Loucy (cell line): Measurements from ENCODE around the gene GTPBP8.

ENCODE experiments used
- H2AFZ ChIP-seq: fragments of 200-600 bp; sonication (generic); 2 replicates; pipeline ENCODE4 v1.6.0; 2016; ENCODE audit warnings: antibody characterized with exemption, mild to moderate bottlenecking, low read length, moderate library complexity
- H3F3A ChIP-seq: fragments of 200-600 bp; 2 replicates; pipeline ENCODE4 v1.6.0; 2016; ENCODE audit warnings: antibody characterized with exemption, low read depth, mild to moderate bottlenecking
- H3K27me3 ChIP-seq: fragments of 200-600 bp; sonication (generic); 2 replicates; pipeline ENCODE4 v1.6.1; 2014; ENCODE audit warnings: low read length, mild to moderate bottlenecking; ENCODE audit not compliant: insufficient read depth, poor library complexity, severe bottlenecking
- H3K36me3 ChIP-seq: fragments of 200-600 bp; sonication (generic); 2 replicates; pipeline ENCODE4 v1.6.1; 2016; ENCODE audit warnings: low read length; ENCODE audit not compliant: insufficient read depth
- H3K4me1 ChIP-seq: fragments of 200-600 bp; sonication (generic); 2 replicates; pipeline ENCODE4 v1.5.1; 2014; ENCODE audit warnings: low read length, mild to moderate bottlenecking; ENCODE audit not compliant: insufficient read depth, poor library complexity, severe bottlenecking
- H3K4me2 ChIP-seq: fragments of 200-600 bp; sonication (generic); 2 replicates; pipeline ENCODE4 v1.6.0; 2014; ENCODE audit warnings: antibody characterized with exemption, low read length, low read depth, mild to moderate bottlenecking; ENCODE audit not compliant: poor library complexity, severe bottlenecking
- H3K4me3 ChIP-seq: fragments of 200-600 bp; sonication (generic); 2 replicates; pipeline ENCODE4 v1.5.1; 2014; ENCODE audit warnings: low read length, mild to moderate bottlenecking, mixed read lengths; ENCODE audit not compliant: poor library complexity, severe bottlenecking
- H3K79me2 ChIP-seq: fragments of 200-600 bp; sonication (generic); 2 replicates; pipeline ENCODE4 v1.6.1; 2014; ENCODE audit warnings: low read length; ENCODE audit not compliant: insufficient read depth
- H3K9ac ChIP-seq: fragments of 200-600 bp; sonication (generic); 2 replicates; pipeline ENCODE4 v1.6.0; 2014; ENCODE audit warnings: mild to moderate bottlenecking, low read depth, low read length, moderate library complexity; ENCODE audit not compliant: poor library complexity, severe bottlenecking
- H3K9me2 ChIP-seq: fragments of 200-600 bp; sonication (generic); replicated peaks from 2 replicates; pipeline ENCODE4 v1.6.1; 2016; ENCODE audit warnings: low read depth, low read length, mixed read lengths
- H3K9me3 ChIP-seq: fragments of 200-600 bp; sonication (generic); 2 replicates; pipeline ENCODE4 v1.6.1; 2014; ENCODE audit warnings: mild to moderate bottlenecking, antibody characterized with exemption, low read length, low read depth; ENCODE audit not compliant: insufficient read depth
- H4K20me1 ChIP-seq: fragments of 200-600 bp; sonication (generic); 2 replicates; pipeline ENCODE4 v1.6.0; 2014; ENCODE audit warnings: antibody characterized with exemption, low read length, mild to moderate bottlenecking; ENCODE audit not compliant: insufficient read depth, poor library complexity, severe bottlenecking
- CTCF ChIP-seq: fragments of 200-600 bp; sonication (generic); conservative IDR thresholded peaks from 2 replicates; pipeline ENCODE4 v1.5.1; 2014; ENCODE audit warnings: mild to moderate bottlenecking, antibody characterized with exemption, low read length
- EZH2phosphoT487 ChIP-seq: fragments of 200-600 bp; IDR thresholded peaks from 2 replicates; pipeline ENCODE4 v1.6.1; 2018; ENCODE audit warnings: antibody characterized with exemption, mild to moderate bottlenecking, moderate library complexity, borderline replicate concordance

GTPBP8 gene

DNA sequence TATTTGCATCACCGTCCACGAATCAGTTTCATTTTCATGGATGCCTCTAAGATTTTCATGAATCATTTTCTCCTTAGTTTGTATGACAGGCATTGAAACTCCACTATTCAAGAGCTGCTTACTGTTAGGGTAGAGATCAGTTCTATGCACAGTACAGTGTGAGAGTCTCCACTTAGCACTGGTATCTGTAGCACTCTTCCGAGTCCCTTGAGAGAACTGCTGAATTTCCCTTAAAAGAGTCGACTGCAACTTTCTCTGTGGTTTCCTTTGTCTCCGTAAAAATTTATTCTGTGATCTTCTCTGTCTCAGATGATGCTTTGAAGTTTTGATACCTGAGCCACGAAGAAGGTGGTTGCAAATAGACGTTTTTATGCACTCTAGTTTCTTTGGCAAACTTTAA lies 14.8 kb downstream of the GTPBP8 start:
- H3K4me2 ChIP-seq, result no peak overlapping the region

GRCh38 chr3:113006359-113007056 lies 15.7 kb downstream of the GTPBP8 start:
- no peak overlapping the region for H3K4me2 ChIP-seq
- no peak overlapping the region for H3K9ac ChIP-seq
- no peak overlapping the region for H3K4me3 ChIP-seq
- TF ChIP-seq EZH2phosphoT487 (no peak), CTCF (no peak)
- H4K20me1 ChIP-seq, result peaks cover 7% of the 10 kb centered on the region
- H3K79me2 ChIP-seq, result peaks cover 40% of the 10 kb centered on the region
- H3K9me3 ChIP-seq, result no peaks in the 10 kb centered on the region
- H3K4me1 ChIP-seq, result peaks cover 3% of the 10 kb centered on the region
- no peaks in the 10 kb centered on the region for H3K9me2 ChIP-seq
- no peak overlapping the region for H2AFZ ChIP-seq
- H3F3A ChIP-seq, result no peaks in the 10 kb centered on the region
- peaks cover 88% of the 10 kb centered on the region for H3K36me3 ChIP-seq
- no peaks in the 10 kb centered on the region for H3K27me3 ChIP-seq

More for the DNA sequence above, 14.8 kb downstream of the GTPBP8 start:
- no peak overlapping the region for H3K9ac ChIP-seq
- no peak overlapping the region for H3K4me3 ChIP-seq
- H3K9me2 ChIP-seq, result no peaks in the 10 kb centered on the region
- H3K27me3 ChIP-seq, result no peaks in the 10 kb centered on the region
- H4K20me1 ChIP-seq, result peaks cover 3% of the 10 kb centered on the region
- no peaks in the 10 kb centered on the region for H3K9me3 ChIP-seq
- H2AFZ ChIP-seq, result no peak overlapping the region
- H3K79me2 ChIP-seq, result peaks cover 31% of the 10 kb centered on the region
- TF ChIP-seq EZH2phosphoT487 (no peak), CTCF (no peak)
- no peaks in the 10 kb centered on the region for H3F3A ChIP-seq
- H3K4me1 ChIP-seq, result no peaks in the 10 kb centered on the region
- peaks cover 91% of the 10 kb centered on the region for H3K36me3 ChIP-seq

DNA sequence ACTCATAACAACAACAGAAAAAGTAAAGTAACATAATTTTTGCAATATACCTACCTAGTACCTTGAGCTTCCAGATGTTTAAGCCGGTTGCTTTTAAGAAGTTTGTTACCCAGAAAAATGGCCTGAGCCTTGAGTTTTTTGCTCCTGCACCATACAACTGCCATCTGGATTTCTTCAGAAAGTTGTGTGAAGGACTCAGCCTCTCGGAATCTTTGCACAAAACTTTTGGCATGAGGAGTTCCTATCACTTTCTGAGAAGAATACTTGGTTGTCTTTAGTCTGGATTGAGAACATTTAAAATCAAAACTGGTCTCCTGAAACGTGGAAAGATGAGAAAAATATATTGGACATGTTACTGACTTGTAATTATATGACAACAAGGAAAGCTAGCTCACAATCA lies 17.3 kb downstream of the GTPBP8 start:
- Histone ChIP-seq H3K9ac (no peak overlapping the region), H3K9me3 (no peaks in the 10 kb centered on the region), H3K4me2 (no peak overlapping the region), H2AFZ (no peak overlapping the region), H3K4me1 (peaks cover 5% of the 10 kb centered on the region), H3K9me2 (no peaks in the 10 kb centered on the region), H3F3A (no peaks in the 10 kb centered on the region), H3K4me3 (no peak overlapping the region), H4K20me1 (peaks cover 7% of the 10 kb centered on the region), H3K27me3 (no peaks in the 10 kb centered on the region), H3K79me2 (peaks cover 40% of the 10 kb centered on the region), H3K36me3 (peaks cover 75% of the 10 kb centered on the region)
- TF ChIP-seq EZH2phosphoT487 (no peak), CTCF (no peak)
